ENCODE data around the gene TAAR6.

TAAR6 gene

GRCh38 chr6:132612449-132613108, 42.5 kb downstream of the TAAR6 start:
- TF ChIP-seq ZNF274 (IDR thresholded peaks at IDR 0.05; ENCODE audit: low read depth, low read length), result no peak

GRCh38 chr6:132614554-132614953, 44.4 kb downstream of the TAAR6 start:
- peak overlapping the region; percentile 40; the same call in 1 of the 2 replicates for H3K4me3 ChIP-seq (ENCODE audit: low read length)
- no peak for TF ChIP-seq ZNF274 (IDR thresholded peaks at IDR 0.05; ENCODE audit: low read depth, low read length)

More at GRCh38 chr6:132612449-132613108, 42.5 kb downstream of the TAAR6 start:
- H3K4me3 ChIP-seq (ENCODE audit: low read length), result no peak overlapping the region

GRCh38 chr6:132616677-132617076, 46.6 kb downstream of the TAAR6 start:
- no peak overlapping the region for H3K4me3 ChIP-seq (ENCODE audit: low read length)
- no peak for TF ChIP-seq ZNF274 (IDR thresholded peaks at IDR 0.05; ENCODE audit: low read depth, low read length)
